HCT116 (cell line): Measurements from ENCODE around the gene C9orf50.

Experiments used
- POLR2A ChIP-seq: IDR thresholded peaks from 2 replicates; pipeline ENCODE4 v1.7.0; 2011; ENCODE audit warnings: borderline replicate concordance; ENCODE audit not compliant: insufficient read depth, insufficient read length; ENCODE audit errors: extremely low read depth
- RAD21 ChIP-seq: IDR thresholded peaks from 2 replicates; pipeline ENCODE4 v1.6.1; 2012; ENCODE audit warnings: low read depth, mild to moderate bottlenecking
- ZNF274 ChIP-seq: fragments of 200-500 bp; sonication (Bioruptor generic); IDR thresholded peaks from 2 replicates; pipeline ENCODE4 v1.6.1; 2014; ENCODE audit warnings: mild to moderate bottlenecking, low read depth, low read length, inconsistent platforms
- TF ChIP-seq, protein P1 (sequence below), 3 experiments: fragments of 200-600 bp in 1 of 3; sonication (generic) in 1 of 3; IDR thresholded peaks in 2 of 3; conservative IDR thresholded peaks in 1 of 3; 2 replicates each; pipeline ENCODE4 v1.5.1; 2012 to 2017; ENCODE audit warnings: low read depth in 2 of 3, low read length in 2 of 3, antibody characterized with exemption in 1 of 3, borderline replicate concordance in 1 of 3, control low read depth in 1 of 3, mild to moderate bottlenecking in 1 of 3, mixed read lengths in 1 of 3, mixed run types in 1 of 3, moderate library complexity in 1 of 3; ENCODE audit not compliant: insufficient read depth in 1 of 3

DNA sequence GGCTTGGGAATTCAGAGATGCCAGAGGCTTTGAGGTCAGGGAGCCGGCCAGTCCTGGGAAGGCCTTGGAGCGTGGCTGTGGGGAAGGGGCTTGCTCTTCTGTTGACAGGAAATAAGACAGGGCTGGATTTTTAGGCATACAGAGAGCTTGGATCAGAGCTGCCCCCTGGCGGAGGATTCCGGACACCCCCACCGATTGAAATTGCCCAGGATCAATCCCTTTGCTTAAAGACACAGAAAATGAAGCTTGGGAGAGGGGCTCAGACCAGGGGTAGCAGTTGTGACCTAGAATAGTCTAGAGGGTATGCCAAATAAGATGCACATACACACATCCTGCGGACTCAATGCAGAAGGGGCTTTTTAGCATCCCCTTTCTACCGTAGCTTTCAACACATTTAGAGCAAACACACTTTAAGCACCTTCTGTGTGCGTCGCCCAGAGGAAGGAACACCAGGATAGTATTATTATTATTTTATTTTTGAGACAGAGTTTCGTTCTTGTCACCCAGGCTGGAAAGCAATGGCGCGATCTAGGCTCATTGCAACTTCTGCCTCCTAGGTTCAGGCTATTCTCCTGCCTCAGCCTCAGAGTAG is 3.4 kb upstream of the C9orf50 start:
- TF ChIP-seq, protein P1, sequence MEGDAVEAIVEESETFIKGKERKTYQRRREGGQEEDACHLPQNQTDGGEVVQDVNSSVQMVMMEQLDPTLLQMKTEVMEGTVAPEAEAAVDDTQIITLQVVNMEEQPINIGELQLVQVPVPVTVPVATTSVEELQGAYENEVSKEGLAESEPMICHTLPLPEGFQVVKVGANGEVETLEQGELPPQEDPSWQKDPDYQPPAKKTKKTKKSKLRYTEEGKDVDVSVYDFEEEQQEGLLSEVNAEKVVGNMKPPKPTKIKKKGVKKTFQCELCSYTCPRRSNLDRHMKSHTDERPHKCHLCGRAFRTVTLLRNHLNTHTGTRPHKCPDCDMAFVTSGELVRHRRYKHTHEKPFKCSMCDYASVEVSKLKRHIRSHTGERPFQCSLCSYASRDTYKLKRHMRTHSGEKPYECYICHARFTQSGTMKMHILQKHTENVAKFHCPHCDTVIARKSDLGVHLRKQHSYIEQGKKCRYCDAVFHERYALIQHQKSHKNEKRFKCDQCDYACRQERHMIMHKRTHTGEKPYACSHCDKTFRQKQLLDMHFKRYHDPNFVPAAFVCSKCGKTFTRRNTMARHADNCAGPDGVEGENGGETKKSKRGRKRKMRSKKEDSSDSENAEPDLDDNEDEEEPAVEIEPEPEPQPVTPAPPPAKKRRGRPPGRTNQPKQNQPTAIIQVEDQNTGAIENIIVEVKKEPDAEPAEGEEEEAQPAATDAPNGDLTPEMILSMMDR (IDR thresholded peaks at IDR 0.05 in 2 of 3, conservative IDR thresholded peaks at IDR 0.05 in 1 of 3; ENCODE audit: borderline replicate concordance in 1 of 3, insufficient read depth in 1 of 3, low read depth in 2 of 3, low read length in 2 of 3), result peak; percentile 77 to 88 (median 87)
- TF ChIP-seq ZNF274 (no peak), POLR2A (no peak), RAD21 (peak; percentile 82)
